ENCODE results near the gene MFN1.

GRCh38 chr3:179416681-179417080 is 69.2 kb downstream of the MFN1 start:
- TF ChIP-seq POLR2AphosphoS5 (IDR thresholded peaks at IDR 0.05; ENCODE audit: low read depth, low read length) = no peak
- no peak for TF ChIP-seq TAF1 (IDR thresholded peaks at IDR 0.05; ENCODE audit: borderline replicate concordance, insufficient read depth, low read length)
- no peak for TF ChIP-seq REST (IDR thresholded peaks at IDR 0.05; ENCODE audit: insufficient read depth in 1 of 2, low read depth in 2 of 2, low read length in 2 of 2)
- no peak for TF ChIP-seq SIN3A (IDR thresholded peaks at IDR 0.05; ENCODE audit: borderline replicate concordance, insufficient read depth, low read length)

Data from PFSK-1 (cell line).